Chondrocyte (in vitro differentiated cells): Measurements from ENCODE around the gene ERVFRD-1. TPM values are rescaled to one million over a fixed set of nuclear protein-coding genes. Genes with fewer than 3 reads are reported as not detected.

Experiments
- DNase-seq: peaks from one replicate; pipeline ENCODE4 v3.0.0; 2021; ENCODE audit warnings: mixed read lengths, low spot score
- H3K27ac Mint-ChIP-seq: one replicate; pipeline ENCODE4 v1.8.0; 2021; ENCODE audit warnings: mild to moderate bottlenecking, moderate library complexity, mixed read lengths; ENCODE audit not compliant: unreplicated experiment
- H3K27me3 Mint-ChIP-seq: 2 replicates; pipeline ENCODE4 v1.8.0; 2021; ENCODE audit warnings: low read depth, mixed read lengths
- H3K36me3 Mint-ChIP-seq: 2 replicates; pipeline ENCODE4 v1.8.0; 2021; ENCODE audit warnings: low read depth, mixed read lengths
- H3K4me1 Mint-ChIP-seq: 2 replicates; pipeline ENCODE4 v1.8.0; 2021; ENCODE audit warnings: low read depth, mild to moderate bottlenecking, mixed read lengths
- H3K4me3 Mint-ChIP-seq: one replicate; pipeline ENCODE4 v1.8.0; 2021; ENCODE audit warnings: mild to moderate bottlenecking, moderate library complexity, mixed read lengths; ENCODE audit not compliant: unreplicated experiment
- H3K9me3 Mint-ChIP-seq: 2 replicates; pipeline ENCODE4 v1.8.0; 2021; ENCODE audit warnings: low read depth, mixed read lengths
- total RNA-seq: library from RNA; stranded (reverse); gene quantifications from 3 replicates; pipeline ENCODE4 v1.2.1, GENCODE V29; 2021
- TF ChIP-seq, protein P1 (sequence below): fragments of 200-600 bp; sonication (generic); IDR thresholded peaks from 2 replicates; pipeline ENCODE4 v1.5.0; 2021; ENCODE audit warnings: antibody characterized with exemption, mild to moderate bottlenecking, moderate library complexity

ERVFRD-1 gene
- total RNA-seq, 1 donor from 2014 or later = not detected

- H3K4me3 Mint-ChIP-seq = no peak overlapping the region
- no peak overlapping the region for H3K27ac Mint-ChIP-seq
- H3K36me3 Mint-ChIP-seq = peaks cover 10% of the 10 kb centered on the region
Measured at GRCh38 chr6:11098004-11098403, 13.5 kb downstream of the ERVFRD-1 start.

DNA sequence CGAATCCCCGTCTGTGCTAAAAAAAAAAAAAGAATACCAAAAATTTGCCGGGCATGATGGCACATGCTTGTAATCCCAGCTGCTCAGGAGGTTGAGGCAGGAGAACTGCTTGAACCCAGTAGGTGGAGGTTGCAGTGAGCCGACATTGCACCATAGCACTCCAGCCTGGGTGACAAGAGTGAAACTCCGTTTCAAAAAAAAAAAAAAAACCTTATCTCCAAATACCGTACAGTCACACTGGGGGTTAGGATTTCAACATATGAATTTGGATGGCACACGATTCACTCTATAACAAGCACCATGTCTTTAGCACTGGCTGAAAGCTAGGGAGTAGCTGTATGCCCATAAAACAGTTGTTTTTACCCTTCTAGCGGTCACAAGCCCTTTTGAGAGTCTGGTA is 14.0 kb downstream of the ERVFRD-1 start:
- no peak for DNase-seq
- no peak overlapping the region for H3K4me3 Mint-ChIP-seq
- no peaks in the 10 kb centered on the region for H3K27me3 Mint-ChIP-seq
- peaks cover 13% of the 10 kb centered on the region for H3K9me3 Mint-ChIP-seq
- no peak overlapping the region for H3K27ac Mint-ChIP-seq
- H3K36me3 Mint-ChIP-seq = peaks cover 10% of the 10 kb centered on the region
- TF ChIP-seq, protein P1, sequence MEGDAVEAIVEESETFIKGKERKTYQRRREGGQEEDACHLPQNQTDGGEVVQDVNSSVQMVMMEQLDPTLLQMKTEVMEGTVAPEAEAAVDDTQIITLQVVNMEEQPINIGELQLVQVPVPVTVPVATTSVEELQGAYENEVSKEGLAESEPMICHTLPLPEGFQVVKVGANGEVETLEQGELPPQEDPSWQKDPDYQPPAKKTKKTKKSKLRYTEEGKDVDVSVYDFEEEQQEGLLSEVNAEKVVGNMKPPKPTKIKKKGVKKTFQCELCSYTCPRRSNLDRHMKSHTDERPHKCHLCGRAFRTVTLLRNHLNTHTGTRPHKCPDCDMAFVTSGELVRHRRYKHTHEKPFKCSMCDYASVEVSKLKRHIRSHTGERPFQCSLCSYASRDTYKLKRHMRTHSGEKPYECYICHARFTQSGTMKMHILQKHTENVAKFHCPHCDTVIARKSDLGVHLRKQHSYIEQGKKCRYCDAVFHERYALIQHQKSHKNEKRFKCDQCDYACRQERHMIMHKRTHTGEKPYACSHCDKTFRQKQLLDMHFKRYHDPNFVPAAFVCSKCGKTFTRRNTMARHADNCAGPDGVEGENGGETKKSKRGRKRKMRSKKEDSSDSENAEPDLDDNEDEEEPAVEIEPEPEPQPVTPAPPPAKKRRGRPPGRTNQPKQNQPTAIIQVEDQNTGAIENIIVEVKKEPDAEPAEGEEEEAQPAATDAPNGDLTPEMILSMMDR = no peak
- H3K4me1 Mint-ChIP-seq = peaks cover 25% of the 10 kb centered on the region

More at GRCh38 chr6:11098004-11098403, 13.5 kb downstream of the ERVFRD-1 start:
- Mint-ChIP-seq H3K4me1 (peaks cover 20% of the 10 kb centered on the region), H3K9me3 (peaks cover 13% of the 10 kb centered on the region), H3K27me3 (no peaks in the 10 kb centered on the region)
- TF ChIP-seq, protein P1 = no peak
- DNase-seq = no peak

DNA sequence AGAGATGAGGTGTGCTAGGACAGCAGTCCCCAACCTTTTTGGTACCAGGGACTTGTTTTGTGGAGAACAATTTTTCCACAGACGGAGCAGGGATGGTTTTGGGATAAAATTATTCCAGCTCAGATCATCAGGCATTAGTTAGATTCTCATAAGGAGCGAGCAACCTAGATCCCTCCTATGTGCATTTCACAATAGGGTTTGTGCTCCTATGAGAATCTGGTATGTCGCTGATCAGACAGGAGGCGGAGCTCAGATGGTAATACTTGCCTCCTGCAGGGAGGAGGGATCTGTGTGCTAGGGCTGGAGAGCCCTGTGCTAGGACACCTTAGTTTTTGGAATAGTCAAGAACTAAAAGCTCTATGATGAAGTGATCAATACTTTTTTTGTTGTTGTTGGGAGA is 15.4 kb downstream of the ERVFRD-1 start:
- Mint-ChIP-seq H3K9me3 (peaks cover 11% of the 10 kb centered on the region), H3K4me1 (peaks cover 25% of the 10 kb centered on the region), H3K27ac (no peak overlapping the region), H3K36me3 (peaks cover 10% of the 10 kb centered on the region), H3K27me3 (no peaks in the 10 kb centered on the region), H3K4me3 (no peak overlapping the region)
- no peak for DNase-seq
- TF ChIP-seq, protein P1 = no peak

DNA sequence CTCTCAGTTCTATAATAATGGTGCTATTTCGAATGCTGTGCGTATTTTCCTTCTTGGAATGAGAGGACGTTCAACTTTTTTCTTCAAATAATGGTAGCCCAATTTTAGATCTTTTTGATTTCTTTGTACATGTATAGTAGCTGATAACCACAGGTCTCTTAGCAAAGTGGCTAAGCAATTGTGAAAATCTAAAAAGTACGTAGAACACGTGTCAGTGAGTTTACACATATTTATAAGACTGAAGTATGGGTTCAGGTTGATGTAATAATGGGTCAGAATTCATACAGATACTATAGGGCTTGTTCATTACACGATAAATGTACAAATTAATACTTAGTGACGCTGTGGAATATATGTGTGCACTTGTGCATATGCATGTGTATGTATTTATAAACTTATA is 16.6 kb downstream of the ERVFRD-1 start:
- Mint-ChIP-seq H3K27me3 (no peaks in the 10 kb centered on the region), H3K4me3 (peak overlapping the region; percentile 90), H3K27ac (peak overlapping the region; percentile 96), H3K9me3 (peaks cover 2% of the 10 kb centered on the region), H3K4me1 (peaks cover 25% of the 10 kb centered on the region), H3K36me3 (peaks cover 3% of the 10 kb centered on the region)
- TF ChIP-seq, protein P1 = no peak
- DNase-seq = no peak

DNA sequence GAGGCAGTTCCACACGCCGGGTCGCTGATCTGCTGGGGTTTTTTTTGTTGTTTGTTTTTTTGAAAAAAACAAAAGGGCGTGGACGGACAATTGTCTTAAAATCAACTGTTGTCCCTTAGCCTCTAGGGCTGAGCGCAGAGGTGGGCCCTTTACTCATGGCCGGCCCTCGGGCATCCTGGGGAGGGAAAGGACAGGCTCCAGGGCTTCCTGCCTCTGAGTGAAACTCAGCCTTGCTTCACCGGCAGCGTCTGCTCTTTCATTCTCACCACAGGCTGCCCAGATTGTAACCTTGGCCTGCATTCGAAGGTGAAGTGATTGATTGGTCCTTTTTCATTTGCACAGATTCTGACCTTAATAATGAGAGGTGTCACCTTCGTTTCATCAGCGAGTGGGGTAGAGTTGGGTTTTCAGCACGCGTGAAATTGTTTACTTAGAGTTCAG is 17.1 kb downstream of the ERVFRD-1 start:
- DNase-seq = no peak
- Mint-ChIP-seq H3K4me3 (peak overlapping the region; percentile 90), H3K36me3 (peaks cover 2% of the 10 kb centered on the region), H3K27me3 (no peaks in the 10 kb centered on the region), H3K4me1 (peaks cover 25% of the 10 kb centered on the region), H3K9me3 (no peaks in the 10 kb centered on the region), H3K27ac (peak overlapping the region; percentile 96)
- TF ChIP-seq, protein P1 = no peak
